ENCODE data around the gene IFNA6.

DNA sequence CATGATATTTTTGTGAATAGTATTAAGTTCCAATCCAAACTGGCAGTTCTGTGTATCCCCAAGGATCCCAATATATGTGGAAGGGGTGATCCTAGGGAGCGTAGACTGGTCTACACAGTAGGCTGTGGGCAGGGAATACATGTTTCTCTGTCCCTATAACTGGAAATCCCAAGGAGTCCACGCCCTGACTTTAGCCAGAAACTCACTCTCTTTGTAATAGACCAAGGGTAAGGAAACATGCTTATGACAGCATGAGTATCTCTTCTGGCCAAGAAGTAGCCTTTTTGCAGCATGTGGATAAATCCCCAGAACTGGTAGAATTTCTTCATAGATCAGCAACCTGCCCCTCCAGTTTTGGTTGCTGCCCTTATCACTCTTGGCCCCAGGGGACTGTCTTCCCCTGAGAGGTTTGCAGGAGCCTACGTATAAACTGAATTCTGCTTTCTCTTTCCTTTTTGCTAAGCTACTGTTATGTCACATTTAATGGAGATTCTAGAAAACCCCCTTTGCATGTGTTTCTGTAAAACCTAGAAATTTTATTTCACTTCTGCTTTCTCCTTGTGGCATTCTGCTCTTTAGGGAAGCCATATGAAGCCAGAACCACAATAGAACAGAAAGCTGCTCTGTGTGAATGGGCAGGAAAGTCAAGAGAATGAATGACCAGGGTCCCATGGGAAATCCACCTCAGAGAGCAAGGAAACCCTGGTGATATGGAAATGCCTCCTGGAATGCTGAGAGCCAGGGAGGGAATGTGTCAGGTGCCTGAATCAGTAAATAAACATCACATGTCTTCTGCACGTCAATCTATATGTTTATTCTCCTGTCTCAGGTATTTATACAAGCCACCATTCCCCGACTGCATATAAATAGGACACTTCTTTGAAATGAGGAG, 31.0 kb upstream of the IFNA6 start:
- TF ChIP-seq, protein P1, sequence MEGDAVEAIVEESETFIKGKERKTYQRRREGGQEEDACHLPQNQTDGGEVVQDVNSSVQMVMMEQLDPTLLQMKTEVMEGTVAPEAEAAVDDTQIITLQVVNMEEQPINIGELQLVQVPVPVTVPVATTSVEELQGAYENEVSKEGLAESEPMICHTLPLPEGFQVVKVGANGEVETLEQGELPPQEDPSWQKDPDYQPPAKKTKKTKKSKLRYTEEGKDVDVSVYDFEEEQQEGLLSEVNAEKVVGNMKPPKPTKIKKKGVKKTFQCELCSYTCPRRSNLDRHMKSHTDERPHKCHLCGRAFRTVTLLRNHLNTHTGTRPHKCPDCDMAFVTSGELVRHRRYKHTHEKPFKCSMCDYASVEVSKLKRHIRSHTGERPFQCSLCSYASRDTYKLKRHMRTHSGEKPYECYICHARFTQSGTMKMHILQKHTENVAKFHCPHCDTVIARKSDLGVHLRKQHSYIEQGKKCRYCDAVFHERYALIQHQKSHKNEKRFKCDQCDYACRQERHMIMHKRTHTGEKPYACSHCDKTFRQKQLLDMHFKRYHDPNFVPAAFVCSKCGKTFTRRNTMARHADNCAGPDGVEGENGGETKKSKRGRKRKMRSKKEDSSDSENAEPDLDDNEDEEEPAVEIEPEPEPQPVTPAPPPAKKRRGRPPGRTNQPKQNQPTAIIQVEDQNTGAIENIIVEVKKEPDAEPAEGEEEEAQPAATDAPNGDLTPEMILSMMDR (IDR thresholded peaks at IDR 0.05): no peak
- TF ChIP-seq POLR2A (IDR thresholded peaks at IDR 0.05): no peak
